Eye (tissue), 1 donor: ENCODE results near the gene EPS8L2.

ENCODE experiments used
- DNase-seq: peaks from one replicate; pipeline ENCODE4 v3.0.0-alpha.2; 2015

The EPS8L2 gene

GRCh38 chr11:763073-763463, 57.0 kb downstream of the EPS8L2 start:
- no peak for DNase-seq

GRCh38 chr11:763549-764321, 57.7 kb downstream of the EPS8L2 start:
- DNase-seq = no peak

- no peak for DNase-seq
Measured at GRCh38 chr11:764322-765024, 58.4 kb downstream of the EPS8L2 start.

GRCh38 chr11:765025-765801, 59.2 kb downstream of the EPS8L2 start:
- DNase-seq = peak; percentile 66

GRCh38 chr11:765802-766091, 59.7 kb downstream of the EPS8L2 start:
- no peak for DNase-seq

GRCh38 chr11:766106-766935, 60.3 kb downstream of the EPS8L2 start:
- DNase-seq = no peak

GRCh38 chr11:766936-767210, 60.8 kb downstream of the EPS8L2 start:
- no peak for DNase-seq

GRCh38 chr11:767238-767637, 61.2 kb downstream of the EPS8L2 start:
- no peak for DNase-seq

- DNase-seq = no peak
Measured at GRCh38 chr11:769887-770641, 64.0 kb downstream of the EPS8L2 start.

GRCh38 chr11:770642-771616, 64.9 kb downstream of the EPS8L2 start:
- DNase-seq = no peak

GRCh38 chr11:771617-772204, 65.7 kb downstream of the EPS8L2 start:
- no peak for DNase-seq

- DNase-seq = no peak
Measured at GRCh38 chr11:772429-773390, 66.7 kb downstream of the EPS8L2 start.

GRCh38 chr11:773425-773824, 67.4 kb downstream of the EPS8L2 start:
- no peak for DNase-seq

GRCh38 chr11:773830-774229, 67.8 kb downstream of the EPS8L2 start:
- no peak for DNase-seq

GRCh38 chr11:774873-775592, 69.0 kb downstream of the EPS8L2 start:
- no peak for DNase-seq

- no peak for DNase-seq
Measured at GRCh38 chr11:776263-776560, 70.2 kb downstream of the EPS8L2 start.

GRCh38 chr11:776561-777287, 70.7 kb downstream of the EPS8L2 start:
- peak; percentile 71 for DNase-seq
